Activated T-cell treated with anti-CD3 and anti-CD28 coated beads, Interleukin-2, amount 50 U/mL, for 72 hours (primary cell): ENCODE data around the gene DOCK10. TPM values are rescaled to one million over a fixed set of nuclear protein-coding genes. Genes with fewer than 3 reads are reported as not detected.
"Not testable (repeated sequence)": the region's sequence is repeated elsewhere in the genome, so short reads cannot be mapped to it uniquely, and the experiment has no call there.

Experiments
- ATAC-seq, 2 donors: fragments of 150-1000 bp; cut with Tn5 transposase; replicated peaks in 1 of 2; 2 replicates each; pipeline ENCODE4 v1.10.0; 2021; ENCODE audit warnings: moderate library complexity in 2 of 2, mild to moderate bottlenecking in 1 of 2
- DNase-seq, 2 donors: peaks; one replicate each; pipeline ENCODE4 v3.0.0; 2021 to 2022; ENCODE audit warnings: mixed read lengths in 1 of 2
- H3K27ac Mint-ChIP-seq: one replicate; pipeline ENCODE4 v1.8.0; 2022; ENCODE audit warnings: mild to moderate bottlenecking, moderate library complexity, mixed read lengths
- H3K27me3 Mint-ChIP-seq: one replicate; pipeline ENCODE4 v1.8.0; 2022; ENCODE audit warnings: low read depth, mixed read lengths
- H3K36me3 Mint-ChIP-seq, 2 donors: one replicate each; pipeline ENCODE4 v1.8.0; 2022; ENCODE audit warnings: mixed read lengths in 2 of 2, mild to moderate bottlenecking in 1 of 2; ENCODE audit not compliant: insufficient read depth in 2 of 2
- H3K4me1 Mint-ChIP-seq: one replicate; pipeline ENCODE4 v1.8.0; 2022; ENCODE audit warnings: low read depth, mixed read lengths
- H3K4me3 Mint-ChIP-seq, 2 donors: one replicate each; pipeline ENCODE4 v1.8.0; 2022; ENCODE audit warnings: mild to moderate bottlenecking in 2 of 2, mixed read lengths in 2 of 2, moderate library complexity in 2 of 2
- H3K9me3 Mint-ChIP-seq, 2 donors: one replicate each; pipeline ENCODE4 v1.8.0; 2022; ENCODE audit warnings: mixed read lengths in 2 of 2
- total RNA-seq, 2 donors: library from RNA; stranded (reverse); gene quantifications; one replicate each; pipeline ENCODE4 v1.2.3, GENCODE V29; 2022

DOCK10 gene
- total RNA-seq, 2 donors from 2014 or later = 179 to 199 TPM

DNA sequence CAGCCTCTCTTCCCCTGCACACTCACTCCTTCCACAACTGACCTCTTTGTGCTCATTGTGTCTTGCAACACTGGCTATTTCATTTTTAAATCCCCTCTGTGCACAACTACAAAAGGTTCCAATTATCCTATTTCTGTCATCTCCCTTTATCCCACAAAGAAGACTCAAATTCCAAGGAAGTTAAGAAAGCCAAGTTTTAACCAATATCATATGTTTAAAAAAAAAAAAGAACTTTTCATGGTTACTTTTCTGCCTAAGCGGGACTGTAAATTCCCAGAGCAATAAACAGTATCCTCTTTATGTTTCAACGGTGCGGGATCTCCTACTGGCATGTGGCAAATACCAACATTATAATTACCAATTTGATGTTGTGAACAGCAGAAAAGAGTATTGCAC lies 83.8 kb downstream of the DOCK10 start:
- peaks cover 2 to 11% of the 10 kb centered on the region in 2 donors for H3K36me3 Mint-ChIP-seq
- H3K27ac Mint-ChIP-seq = peak overlapping the region; percentile 92
- H3K27me3 Mint-ChIP-seq = no peaks in the 10 kb centered on the region
- peaks cover 88% of the 10 kb centered on the region for H3K4me1 Mint-ChIP-seq
- DNase-seq = no peak
- H3K4me3 Mint-ChIP-seq = no peak overlapping the region
- peaks cover 0 to 2% of the 10 kb centered on the region in 2 donors for H3K9me3 Mint-ChIP-seq
- no peak for ATAC-seq

DNA sequence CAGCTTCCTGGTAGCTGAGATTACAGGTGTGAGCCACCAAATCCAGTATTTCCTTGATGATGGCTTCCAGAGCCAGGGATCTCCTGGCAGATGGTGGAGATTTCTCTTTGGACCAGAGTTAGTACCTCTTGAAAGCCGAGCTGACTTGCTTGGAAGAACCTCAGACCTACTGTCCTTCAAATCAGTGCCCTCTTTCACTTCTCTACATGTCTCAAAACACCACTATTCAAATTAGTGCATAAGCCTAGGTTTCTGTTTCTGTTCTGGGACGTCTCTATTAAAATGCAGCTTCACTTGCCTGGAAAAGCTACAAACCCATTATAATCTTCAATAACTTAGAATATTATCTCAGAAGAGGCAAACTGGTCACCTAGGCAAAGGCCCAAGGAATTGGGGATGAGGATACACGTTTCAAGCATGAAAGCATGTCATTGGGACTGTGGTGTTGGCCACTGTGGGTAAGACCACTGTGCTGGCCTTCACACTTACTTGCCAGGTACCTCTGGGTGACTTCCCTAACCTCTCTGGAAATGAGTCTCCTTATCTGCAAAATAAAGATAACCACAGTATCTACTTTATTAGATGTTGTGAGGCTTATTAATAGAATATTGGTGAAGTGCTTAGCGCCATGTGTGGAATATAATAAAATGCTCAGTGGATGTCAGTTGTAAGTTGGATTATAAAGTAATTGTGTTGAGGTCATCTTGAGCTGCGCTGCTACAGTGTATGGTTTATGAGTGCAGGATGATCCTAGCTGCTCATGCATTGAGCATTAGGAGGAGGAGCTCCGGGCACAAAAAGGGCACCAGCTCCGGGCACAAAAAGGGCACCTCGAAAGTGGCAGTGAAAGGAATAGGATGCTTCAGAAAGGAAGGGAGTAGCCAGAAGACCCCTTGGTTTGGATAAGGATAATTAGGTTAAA lies 84.5 kb downstream of the DOCK10 start:
- Mint-ChIP-seq H3K4me3 (peak overlapping the region; percentile 32 to 81), H3K9me3 (peaks cover 0 to 2% of the 10 kb centered on the region in 2 donors), H3K27me3 (no peaks in the 10 kb centered on the region), H3K27ac (peak overlapping the region; percentile 92), H3K36me3 (peaks cover 0 to 11% of the 10 kb centered on the region in 2 donors), H3K4me1 (peaks cover 95% of the 10 kb centered on the region)
- DNase-seq = no peak
- peak; percentile 78 to 79 for ATAC-seq

DNA sequence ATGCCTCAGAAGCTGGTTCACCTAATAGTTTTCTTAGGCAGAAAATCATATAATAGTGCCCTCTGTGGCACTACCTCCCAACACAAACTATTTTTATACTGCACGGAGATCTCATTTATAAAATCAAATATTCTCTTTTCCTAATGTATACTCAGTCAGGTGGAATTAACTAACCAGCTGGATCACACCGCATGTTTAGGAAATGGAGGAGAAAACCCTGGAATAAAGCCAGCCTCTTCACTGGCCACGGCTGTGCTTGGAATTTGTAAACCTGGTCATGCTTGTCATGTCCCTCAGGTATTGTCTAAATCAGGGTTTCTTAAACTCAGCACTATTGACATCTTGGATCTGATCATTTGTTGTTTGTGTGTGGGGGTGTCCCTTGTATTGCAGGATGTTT lies 85.6 kb downstream of the DOCK10 start:
- Mint-ChIP-seq H3K4me1 (peaks cover 96% of the 10 kb centered on the region), H3K36me3 (peaks cover 2 to 12% of the 10 kb centered on the region in 2 donors), H3K27me3 (no peaks in the 10 kb centered on the region), H3K27ac (no peak overlapping the region), H3K9me3 (peaks cover 0 to 2% of the 10 kb centered on the region in 2 donors), H3K4me3 (no peak overlapping the region)
- ATAC-seq = no peak
- no peak for DNase-seq

DNA sequence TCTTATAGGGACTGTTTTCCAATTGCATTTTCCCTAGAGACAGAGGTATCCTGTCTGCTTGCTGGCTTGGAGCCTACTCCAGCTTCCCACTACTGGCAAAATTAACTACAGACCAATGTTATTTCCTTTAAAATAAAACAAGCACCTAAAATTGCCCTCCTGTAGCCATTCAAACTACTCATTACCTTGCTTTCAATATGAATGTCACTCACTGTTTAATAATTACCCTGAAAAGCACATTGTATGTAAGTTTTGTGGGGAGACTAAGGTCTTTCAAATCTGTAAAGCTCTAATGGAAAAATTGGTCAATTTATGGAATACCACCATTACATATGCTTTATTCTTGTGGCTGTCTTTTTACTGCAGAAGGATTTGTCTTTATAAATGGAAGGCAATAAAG lies 87.3 kb downstream of the DOCK10 start:
- H3K27ac Mint-ChIP-seq = peak overlapping the region; percentile 38
- H3K27me3 Mint-ChIP-seq = no peaks in the 10 kb centered on the region
- DNase-seq = no peak
- ATAC-seq = no peak
- peaks cover 2 to 6% of the 10 kb centered on the region in 2 donors for H3K36me3 Mint-ChIP-seq
- peaks cover 97% of the 10 kb centered on the region for H3K4me1 Mint-ChIP-seq
- H3K9me3 Mint-ChIP-seq = no peaks in the 10 kb centered on the region
- peak overlapping the region in 1 of 2 donors; percentile 30 for H3K4me3 Mint-ChIP-seq

DNA sequence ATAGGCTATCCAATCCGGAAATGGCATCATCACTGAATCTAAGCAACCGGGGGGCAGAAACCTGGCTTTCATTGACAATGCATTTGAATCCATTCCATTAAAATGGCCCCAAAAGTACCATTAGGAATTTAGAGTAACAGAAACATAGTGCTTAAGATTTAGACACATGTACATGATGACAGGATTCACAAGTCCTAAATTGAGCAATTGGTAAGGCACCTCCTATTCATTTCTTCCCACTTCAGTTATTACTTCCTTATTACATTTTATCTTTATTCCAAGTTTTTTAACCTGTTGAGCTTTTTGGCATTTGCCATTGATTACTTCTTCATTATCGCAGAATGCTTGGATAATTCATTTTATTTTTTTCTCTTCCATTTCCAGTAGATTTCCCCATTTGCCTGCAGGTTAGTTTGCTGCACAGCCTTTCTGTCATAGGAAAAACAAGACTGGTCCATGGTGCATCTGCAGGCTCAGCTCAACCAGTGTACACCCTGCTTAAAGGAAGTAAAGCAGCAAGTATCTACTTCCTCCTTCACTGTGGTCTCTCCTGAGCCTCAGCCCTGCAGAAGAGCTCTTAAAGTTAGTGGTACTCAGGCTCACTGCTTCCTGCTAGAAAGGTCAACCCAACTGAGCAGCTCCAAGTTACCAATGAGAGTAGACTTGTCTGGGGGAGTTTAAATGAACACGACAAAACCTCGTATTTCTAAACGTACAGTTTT lies 89.2 kb downstream of the DOCK10 start:
- peak in 1 of 2 donors; percentile 32 for DNase-seq
- Mint-ChIP-seq H3K36me3 (peaks cover 2 to 10% of the 10 kb centered on the region in 2 donors), H3K4me3 (peak overlapping the region; percentile 69 to 91), H3K4me1 (peaks cover 95% of the 10 kb centered on the region), H3K27me3 (no peaks in the 10 kb centered on the region), H3K27ac (peak overlapping the region; percentile 97), H3K9me3 (no peaks in the 10 kb centered on the region)
- ATAC-seq = peak; percentile 63 to 69

DNA sequence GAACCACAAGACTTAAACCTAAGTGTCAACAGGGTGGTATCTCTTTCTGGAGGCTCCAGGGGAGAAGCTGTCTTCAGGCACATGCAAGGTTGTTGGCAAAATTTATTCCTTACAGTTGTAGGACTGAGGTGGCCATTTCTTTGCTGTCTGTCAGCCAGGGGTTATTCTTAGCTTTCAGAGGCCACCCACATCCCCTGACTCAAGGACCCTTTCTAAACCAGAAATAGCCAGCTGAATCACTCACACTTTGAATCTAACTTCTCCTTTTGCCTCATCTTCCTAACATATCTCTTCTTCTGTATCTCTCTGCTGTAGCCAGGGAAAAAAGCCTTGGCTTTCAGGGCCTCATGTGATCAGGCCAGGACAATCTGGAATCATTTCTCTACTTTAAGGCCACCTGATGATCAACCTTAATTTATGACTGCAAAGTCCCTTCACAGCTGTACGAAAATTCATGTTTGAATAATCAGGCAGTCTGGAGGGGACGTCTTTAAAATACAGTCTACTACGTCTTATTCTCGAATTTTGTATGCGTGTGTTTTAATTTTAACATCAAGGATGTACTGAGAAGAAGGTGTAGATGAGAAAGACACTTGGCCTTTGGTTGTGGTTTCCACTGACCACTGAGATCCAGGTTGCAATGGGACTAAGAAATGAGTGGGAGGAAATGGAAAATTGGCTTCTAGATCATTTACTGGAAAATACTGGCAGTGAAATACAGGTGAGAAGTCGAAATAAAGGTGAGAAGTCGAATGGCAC lies 90.4 kb downstream of the DOCK10 start:
- Mint-ChIP-seq H3K36me3 (peaks cover 2 to 7% of the 10 kb centered on the region in 2 donors), H3K4me3 (peak overlapping the region; percentile 72 to 79), H3K4me1 (peaks cover 95% of the 10 kb centered on the region), H3K27me3 (no peaks in the 10 kb centered on the region), H3K9me3 (no peaks in the 10 kb centered on the region), H3K27ac (peak overlapping the region; percentile 96)
- DNase-seq (peak in 1 of 2 donors; percentile 49), ATAC-seq (peak; percentile 72 to 78)

DNA sequence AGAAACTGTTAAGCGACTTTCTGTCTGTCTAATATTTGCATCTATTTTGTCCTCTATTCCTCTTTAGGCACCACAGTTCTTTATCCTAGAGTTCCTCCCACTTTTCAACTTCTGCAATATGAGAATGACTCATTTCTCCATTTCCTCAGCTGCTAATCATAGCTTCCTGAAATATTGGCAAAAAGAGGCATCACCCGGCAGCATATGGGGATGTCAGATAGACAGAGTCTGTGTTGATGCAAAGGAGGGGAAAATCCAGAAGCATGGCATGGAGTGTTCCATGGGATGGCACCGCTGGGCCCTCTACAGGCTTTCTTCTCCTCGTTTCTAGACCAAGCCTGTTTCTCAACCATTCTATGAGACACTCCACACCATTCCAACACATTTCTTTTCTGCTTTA lies 93.4 kb downstream of the DOCK10 start:
- ATAC-seq (no peak), DNase-seq (no peak)
- peaks cover 74% of the 10 kb centered on the region for H3K4me1 Mint-ChIP-seq
- peak overlapping the region; percentile 90 for H3K27ac Mint-ChIP-seq
- no peaks in the 10 kb centered on the region for H3K9me3 Mint-ChIP-seq
- peak overlapping the region in 1 of 2 donors; percentile 17 for H3K4me3 Mint-ChIP-seq
- no peaks in the 10 kb centered on the region for H3K27me3 Mint-ChIP-seq
- peaks cover 12 to 22% of the 10 kb centered on the region in 2 donors for H3K36me3 Mint-ChIP-seq

DNA sequence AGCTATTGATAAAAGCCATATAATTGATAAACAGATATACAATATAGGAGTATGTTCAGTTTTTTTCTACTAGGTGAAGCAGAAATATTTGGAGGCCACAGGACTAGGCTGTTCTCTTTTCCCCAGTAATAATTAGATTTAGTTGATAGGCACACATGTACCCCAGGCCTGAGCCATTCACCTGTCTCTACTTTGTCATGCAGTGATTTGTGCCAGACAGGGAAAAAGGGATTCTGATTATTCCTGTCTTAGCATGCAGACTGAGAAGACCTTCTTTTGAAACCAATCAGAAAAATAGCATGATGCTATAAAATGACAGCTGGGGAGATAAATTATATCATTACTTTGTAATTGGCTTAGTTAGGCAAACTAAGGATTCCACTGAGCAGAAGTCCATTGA lies 94.3 kb downstream of the DOCK10 start:
- Mint-ChIP-seq H3K9me3 (no peaks in the 10 kb centered on the region), H3K36me3 (peaks cover 12 to 25% of the 10 kb centered on the region in 2 donors), H3K27me3 (no peaks in the 10 kb centered on the region), H3K27ac (no peak overlapping the region), H3K4me1 (peaks cover 74% of the 10 kb centered on the region), H3K4me3 (peak overlapping the region in 1 of 2 donors; percentile 17)
- ATAC-seq = no peak
- DNase-seq = no peak

DNA sequence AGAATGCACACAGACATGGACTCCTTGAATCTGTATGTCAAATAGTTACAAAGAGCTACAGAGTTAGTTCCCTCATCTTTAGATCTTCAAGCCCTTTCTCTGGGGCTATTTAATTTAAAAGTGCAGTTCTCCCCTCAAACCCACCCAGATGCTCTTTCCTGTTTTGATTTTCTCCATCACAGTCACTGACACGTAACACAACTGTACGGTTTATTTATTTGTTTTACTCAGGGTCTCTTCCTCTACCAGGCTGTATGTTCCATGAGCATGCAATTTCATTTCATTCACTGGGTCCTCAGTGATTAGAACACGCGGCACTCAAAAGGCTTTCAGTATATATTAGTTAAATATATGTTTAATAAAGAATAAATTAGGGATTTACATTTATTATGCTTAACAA lies 94.7 kb downstream of the DOCK10 start:
- H3K36me3 Mint-ChIP-seq = peaks cover 12 to 25% of the 10 kb centered on the region in 2 donors
- ATAC-seq = no peak
- H3K4me3 Mint-ChIP-seq = peak overlapping the region; percentile 89 to 97
- H3K27ac Mint-ChIP-seq = peak overlapping the region; percentile 97
- DNase-seq = no peak
- H3K27me3 Mint-ChIP-seq = no peaks in the 10 kb centered on the region
- H3K9me3 Mint-ChIP-seq = no peaks in the 10 kb centered on the region
- H3K4me1 Mint-ChIP-seq = peaks cover 72% of the 10 kb centered on the region

DNA sequence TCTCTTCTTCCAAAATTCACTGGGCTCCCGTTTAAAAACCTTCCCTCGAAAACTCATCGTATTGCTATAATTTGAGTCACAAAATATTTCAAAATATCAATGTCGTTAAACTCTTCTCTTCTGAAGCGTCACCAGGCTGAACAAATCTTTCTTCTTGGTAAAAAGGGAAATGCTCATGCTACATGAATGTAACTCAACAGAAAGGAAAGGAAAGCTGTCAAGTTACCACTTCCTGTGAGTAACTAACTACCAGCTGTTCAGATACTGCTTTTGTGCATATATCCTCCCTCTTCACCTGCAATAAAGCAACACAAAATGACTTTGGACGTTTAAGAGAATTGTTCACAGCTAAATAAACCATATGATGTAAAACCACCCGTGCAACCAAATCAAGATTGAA lies 95.4 kb downstream of the DOCK10 start:
- Mint-ChIP-seq H3K4me3 (peak overlapping the region; percentile 89 to 97), H3K36me3 (peaks cover 13 to 28% of the 10 kb centered on the region in 2 donors), H3K9me3 (no peaks in the 10 kb centered on the region), H3K27ac (peak overlapping the region; percentile 97), H3K4me1 (peaks cover 72% of the 10 kb centered on the region), H3K27me3 (no peaks in the 10 kb centered on the region)
- ATAC-seq (peak; percentile 72 to 73), DNase-seq (no peak)

DNA sequence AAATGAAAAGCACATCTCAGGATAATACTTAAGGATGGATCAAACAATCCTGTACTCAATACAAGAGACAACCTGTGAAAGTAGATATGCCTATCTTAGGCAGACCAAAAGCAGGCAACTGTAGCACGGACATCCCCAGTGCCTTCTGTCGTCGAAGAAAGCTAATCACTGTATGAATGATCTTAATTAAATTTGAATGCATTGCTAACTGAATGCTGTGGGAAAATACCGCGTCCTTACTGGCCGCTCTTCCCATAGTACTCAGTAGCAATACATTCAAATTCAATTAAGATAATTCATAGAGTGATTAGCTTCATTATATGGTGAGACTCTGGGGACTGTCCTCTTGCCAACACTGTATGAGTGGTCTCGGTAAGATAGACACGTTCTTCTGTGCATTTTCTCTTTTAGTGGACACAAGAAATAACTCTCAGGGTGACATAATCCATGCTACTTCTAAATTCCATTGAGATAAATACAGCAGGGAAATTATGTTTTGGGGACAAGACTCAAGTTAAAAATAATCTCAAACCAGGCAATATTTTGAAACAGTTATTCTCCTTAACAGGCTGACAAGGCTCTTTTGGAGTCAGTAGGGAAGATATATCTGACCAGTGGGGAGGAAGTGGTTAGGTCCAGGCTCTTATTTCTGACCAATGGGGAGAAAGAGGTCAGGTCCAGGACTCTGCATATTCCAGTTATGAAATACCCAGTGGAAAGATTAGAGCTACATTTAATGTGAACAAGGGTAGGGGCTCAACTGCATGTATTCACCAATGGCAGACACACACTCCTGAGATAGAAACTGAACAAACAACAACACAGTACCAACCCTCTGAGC lies 97.3 kb downstream of the DOCK10 start:
- peaks cover 13 to 30% of the 10 kb centered on the region in 2 donors for H3K36me3 Mint-ChIP-seq
- H3K27ac Mint-ChIP-seq = peak overlapping the region; percentile 98
- no peak for DNase-seq
- peak overlapping the region; percentile 89 to 97 for H3K4me3 Mint-ChIP-seq
- ATAC-seq = peak in 1 of 2 donors; percentile 14
- H3K4me1 Mint-ChIP-seq = peaks cover 72% of the 10 kb centered on the region
- H3K9me3 Mint-ChIP-seq = no peaks in the 10 kb centered on the region
- H3K27me3 Mint-ChIP-seq = no peaks in the 10 kb centered on the region

DNA sequence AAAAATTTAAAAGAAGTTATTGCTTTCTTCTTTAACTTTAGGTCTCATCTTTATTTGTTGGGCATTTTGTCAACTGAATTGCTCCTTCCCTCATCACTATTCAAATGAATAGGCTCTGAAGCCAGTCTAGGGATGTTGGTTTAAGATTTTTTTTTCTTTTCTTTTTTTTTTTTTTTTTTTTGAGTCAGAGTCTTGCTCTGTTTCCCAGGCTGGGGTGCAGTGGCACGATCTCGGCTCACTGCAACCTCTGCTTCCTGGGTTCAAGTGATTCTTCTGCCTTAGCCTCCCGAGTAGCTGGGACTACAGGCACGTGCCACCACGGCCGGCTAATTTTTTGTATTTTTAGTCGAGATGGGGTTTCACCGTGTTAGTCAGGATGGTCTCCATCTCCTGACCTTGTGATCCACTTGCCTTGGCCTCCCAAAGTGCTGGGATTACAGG lies 98.6 kb downstream of the DOCK10 start:
- H3K9me3 Mint-ChIP-seq, H3K27me3 Mint-ChIP-seq: not testable (repeated sequence)
- ATAC-seq (peak; percentile 40 to 58), DNase-seq (peak; percentile 57 to 74)
- Mint-ChIP-seq H3K4me3 (peak overlapping the region; percentile 89 to 97), H3K4me1 (peaks cover 72% of the 10 kb centered on the region), H3K36me3 (peaks cover 13 to 25% of the 10 kb centered on the region in 2 donors), H3K27ac (peak overlapping the region; percentile 98)
